Thoracic aorta (tissue), 2 donors: Measurements from ENCODE around the gene PLA2G2C. TPM values are rescaled to one million over a fixed set of nuclear protein-coding genes. Genes with fewer than 3 reads are reported as not detected.

Experiments used
- ATAC-seq: fragments of 150-250 bp; one replicate; pipeline ENCODE4 v1.8.0; 2017; ENCODE audit warnings: low read depth; ENCODE audit not compliant: insufficient number of reproducible peaks, low FRiP score
- DNase-seq: peaks from one replicate; pipeline ENCODE4 v3.0.0-alpha.2; 2020; ENCODE audit warnings: low spot score
- H3K27ac ChIP-seq, 2 donors: fragments of 200-600 bp; sonication (generic); 1 replicate in 1 of 2; 2 replicates in 1 of 2; pipeline ENCODE4 v1.5.1; 2016; ENCODE audit warnings: mild to moderate bottlenecking in 2 of 2, moderate library complexity in 2 of 2
- H3K27me3 ChIP-seq: fragments of 200-600 bp; sonication (generic); replicated peaks from 2 replicates; pipeline ENCODE4 v1.6.0; 2016; ENCODE audit warnings: mild to moderate bottlenecking; ENCODE audit not compliant: insufficient read depth
- H3K36me3 ChIP-seq: fragments of 200-600 bp; sonication (generic); one replicate; pipeline ENCODE4 v1.5.1; 2016
- H3K4me1 ChIP-seq, 2 donors: fragments of 200-600 bp; sonication (generic); 1 replicate in 1 of 2; 2 replicates in 1 of 2; pipeline versions ENCODE4 v1.5.1 to v1.6.0; 2016; ENCODE audit warnings: low read depth in 2 of 2, mild to moderate bottlenecking in 1 of 2; ENCODE audit not compliant: control insufficient read depth in 1 of 2
- H3K4me3 ChIP-seq: fragments of 200-600 bp; sonication (generic); 2 replicates; pipeline ENCODE4 v1.5.1; 2016; ENCODE audit warnings: mild to moderate bottlenecking
- H3K9me3 ChIP-seq: fragments of 200-600 bp; sonication (generic); 2 replicates; pipeline ENCODE4 v1.5.1; 2016
- total RNA-seq, 2 donors: library from RNA; depleted of rRNA; stranded (reverse); fragments of >200 nt; gene quantifications; one replicate each; pipeline versions ENCODE4 v1.1.0 to v1.2.3, GENCODE V29; 2016
- TF ChIP-seq, protein P1 (sequence below): fragments of 200-600 bp; sonication (generic); IDR thresholded peaks from one replicate; pipeline ENCODE4 v1.5.1; 2019; ENCODE audit warnings: antibody characterized with exemption

The PLA2G2C gene
- total RNA-seq, 2 donors from 2014 or later: not detected

DNA sequence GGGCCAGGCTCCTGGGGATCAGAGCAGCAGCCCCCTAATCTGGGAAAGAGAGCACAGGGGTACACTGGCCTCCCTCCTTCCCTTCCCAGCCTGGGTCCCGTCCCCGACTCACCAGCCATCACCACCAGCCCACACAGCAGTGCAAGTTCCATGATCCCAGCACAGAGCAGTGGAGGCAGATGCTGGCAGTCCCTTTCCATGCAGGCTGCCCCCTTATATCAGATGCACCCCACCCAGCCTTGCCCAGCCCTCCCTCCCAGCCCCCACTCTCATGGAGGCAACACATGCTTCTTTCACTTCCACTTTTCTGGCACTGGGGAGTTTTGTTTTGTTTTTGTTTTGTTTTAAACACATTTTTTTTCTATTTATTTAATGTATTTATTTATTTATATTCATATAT lies 67.0 kb downstream of the PLA2G2C start, which contains the start of gene PLA2G2D:
Gene PLA2G2D, minus strand, starts transcription at position 190 of the 400 bp plus-strand sequence. Its CDS starts 38 bp downstream, at position 152.
- Histone ChIP-seq H3K4me1 (no peaks in the 10 kb centered on the region), H3K9me3 (no peaks in the 10 kb centered on the region), H3K27ac (no peak within 1 kb of the TSS), H3K36me3 (no peaks in the 10 kb centered on the region), H3K27me3 (no peaks in the 10 kb centered on the region), H3K4me3 (no peak within 1 kb of the TSS)
- ATAC-seq (no peak), DNase-seq (no peak)
- TF ChIP-seq, protein P1, sequence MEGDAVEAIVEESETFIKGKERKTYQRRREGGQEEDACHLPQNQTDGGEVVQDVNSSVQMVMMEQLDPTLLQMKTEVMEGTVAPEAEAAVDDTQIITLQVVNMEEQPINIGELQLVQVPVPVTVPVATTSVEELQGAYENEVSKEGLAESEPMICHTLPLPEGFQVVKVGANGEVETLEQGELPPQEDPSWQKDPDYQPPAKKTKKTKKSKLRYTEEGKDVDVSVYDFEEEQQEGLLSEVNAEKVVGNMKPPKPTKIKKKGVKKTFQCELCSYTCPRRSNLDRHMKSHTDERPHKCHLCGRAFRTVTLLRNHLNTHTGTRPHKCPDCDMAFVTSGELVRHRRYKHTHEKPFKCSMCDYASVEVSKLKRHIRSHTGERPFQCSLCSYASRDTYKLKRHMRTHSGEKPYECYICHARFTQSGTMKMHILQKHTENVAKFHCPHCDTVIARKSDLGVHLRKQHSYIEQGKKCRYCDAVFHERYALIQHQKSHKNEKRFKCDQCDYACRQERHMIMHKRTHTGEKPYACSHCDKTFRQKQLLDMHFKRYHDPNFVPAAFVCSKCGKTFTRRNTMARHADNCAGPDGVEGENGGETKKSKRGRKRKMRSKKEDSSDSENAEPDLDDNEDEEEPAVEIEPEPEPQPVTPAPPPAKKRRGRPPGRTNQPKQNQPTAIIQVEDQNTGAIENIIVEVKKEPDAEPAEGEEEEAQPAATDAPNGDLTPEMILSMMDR: no peak

DNA sequence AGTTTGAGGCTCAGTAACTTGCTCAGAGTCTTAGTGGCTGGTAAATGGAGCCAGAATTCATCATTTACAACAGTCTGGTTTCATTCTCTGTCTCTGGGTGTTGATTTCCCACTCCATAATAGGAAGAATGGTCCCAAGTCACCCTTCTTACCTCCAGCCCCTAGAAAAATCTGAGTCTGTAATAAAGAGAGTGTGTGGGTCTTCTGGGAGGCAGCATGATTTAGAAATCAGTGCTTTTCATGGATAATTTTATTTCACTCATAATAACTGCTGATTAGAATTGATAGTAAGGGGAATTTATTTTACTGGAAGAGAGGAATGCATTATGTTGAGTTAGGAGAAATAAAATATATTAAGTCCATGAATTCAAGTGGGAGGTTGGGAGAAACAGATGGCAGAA lies 69.1 kb downstream of the PLA2G2C start:
- DNase-seq: no peak
- ATAC-seq: no peak
- H3K4me1 ChIP-seq: no peaks in the 10 kb centered on the region
- no peak overlapping the region for H3K27ac ChIP-seq
- no peaks in the 10 kb centered on the region for H3K9me3 ChIP-seq
- no peaks in the 10 kb centered on the region for H3K36me3 ChIP-seq
- H3K4me3 ChIP-seq: no peak overlapping the region
- TF ChIP-seq, protein P1: no peak
- no peaks in the 10 kb centered on the region for H3K27me3 ChIP-seq

DNA sequence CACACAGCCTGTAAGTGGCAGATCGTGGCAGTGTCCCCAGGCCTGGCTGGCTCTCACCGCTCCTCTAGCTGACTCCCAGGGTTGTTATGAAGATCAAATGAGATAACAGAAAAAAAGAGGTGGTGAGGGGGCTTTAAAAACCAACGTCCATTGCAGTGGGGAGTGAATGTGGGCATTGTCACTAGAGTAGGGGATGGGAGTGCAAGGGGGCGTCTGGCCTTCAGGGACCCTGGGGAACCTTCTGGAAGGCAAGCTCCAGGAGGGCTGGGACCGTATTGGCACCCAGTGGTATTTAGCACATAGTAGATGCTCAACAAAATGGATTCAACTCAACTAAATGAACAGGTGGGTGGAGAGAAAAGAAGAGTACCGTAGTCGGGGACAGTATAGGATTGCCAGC lies 70.4 kb downstream of the PLA2G2C start:
- H3K4me3 ChIP-seq: no peak overlapping the region
- no peak overlapping the region for H3K27ac ChIP-seq
- ATAC-seq: no peak
- no peak for DNase-seq
- no peaks in the 10 kb centered on the region for H3K4me1 ChIP-seq
- TF ChIP-seq, protein P1: no peak
- no peaks in the 10 kb centered on the region for H3K36me3 ChIP-seq
- H3K9me3 ChIP-seq: no peaks in the 10 kb centered on the region
- no peaks in the 10 kb centered on the region for H3K27me3 ChIP-seq

DNA sequence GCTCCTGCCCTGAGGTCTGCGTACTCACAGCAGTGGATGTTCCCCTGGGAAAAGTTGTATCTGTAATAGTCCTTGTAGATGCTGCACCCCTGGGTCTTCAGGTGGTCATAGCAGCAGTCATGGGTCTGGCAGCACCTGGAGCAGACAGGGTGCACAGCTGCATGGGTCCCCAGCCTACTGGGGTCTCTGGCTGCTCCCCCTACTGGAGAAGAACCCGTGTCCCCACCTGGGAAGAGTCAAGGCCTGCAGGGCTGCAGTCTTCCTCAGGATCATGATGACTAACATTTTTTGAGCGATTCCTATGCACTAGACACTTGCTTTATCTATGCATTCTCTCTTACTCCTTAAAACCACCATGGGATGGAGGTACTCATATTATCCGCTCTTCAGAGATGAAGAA lies 70.8 kb downstream of the PLA2G2C start:
- Histone ChIP-seq H3K9me3 (no peaks in the 10 kb centered on the region), H3K27me3 (no peaks in the 10 kb centered on the region), H3K4me3 (no peak overlapping the region), H3K4me1 (no peaks in the 10 kb centered on the region), H3K27ac (no peak overlapping the region), H3K36me3 (no peaks in the 10 kb centered on the region)
- no peak for DNase-seq
- TF ChIP-seq, protein P1: no peak
- ATAC-seq: no peak

GRCh38 chr1:20114021-20114648 lies 72.2 kb downstream of the PLA2G2C start:
- H3K4me3 ChIP-seq: no peak overlapping the region
- no peaks in the 10 kb centered on the region for H3K36me3 ChIP-seq
- H3K9me3 ChIP-seq: no peaks in the 10 kb centered on the region
- no peaks in the 10 kb centered on the region for H3K27me3 ChIP-seq
- no peaks in the 10 kb centered on the region for H3K4me1 ChIP-seq
- H3K27ac ChIP-seq: no peak overlapping the region
- ATAC-seq (no peak), DNase-seq (no peak)
- TF ChIP-seq, protein P1: no peak

Other genes starting within 250 kb of the PLA2G2C start
- gene PLA2G2A, start 206.9 kb downstream of the PLA2G2C start, total RNA-seq: 100 to 1,000 TPM in 1 of 2 donors, 10 to 100 TPM in 1; 65.1 to 200 TPM
- gene PLA2G5, start 116.3 kb downstream of the PLA2G2C start, total RNA-seq: 10 to 100 TPM; 18.7 to 19.2 TPM
- gene PLA2G2D, start 67.0 kb downstream of the PLA2G2C start, total RNA-seq: not detected
- gene PLA2G2F, start 47.2 kb downstream of the PLA2G2C start, total RNA-seq: not detected
- gene UBXN10, start 422 bp downstream of the PLA2G2C start, total RNA-seq: under 1 TPM; 0.28 to 0.68 TPM
- not detected for gene VWA5B1, start 104.4 kb upstream of the PLA2G2C start, total RNA-seq